NCI-H524 treated with DMSO at 0.1 percent for 48 hours (cell line): ENCODE measurements around the gene GRN.

Experiments used
- DNase-seq: peaks from one replicate; lab custom pipeline; 2025; lab: John Stamatoyannopoulos, UW

Gene GRN

DNA sequence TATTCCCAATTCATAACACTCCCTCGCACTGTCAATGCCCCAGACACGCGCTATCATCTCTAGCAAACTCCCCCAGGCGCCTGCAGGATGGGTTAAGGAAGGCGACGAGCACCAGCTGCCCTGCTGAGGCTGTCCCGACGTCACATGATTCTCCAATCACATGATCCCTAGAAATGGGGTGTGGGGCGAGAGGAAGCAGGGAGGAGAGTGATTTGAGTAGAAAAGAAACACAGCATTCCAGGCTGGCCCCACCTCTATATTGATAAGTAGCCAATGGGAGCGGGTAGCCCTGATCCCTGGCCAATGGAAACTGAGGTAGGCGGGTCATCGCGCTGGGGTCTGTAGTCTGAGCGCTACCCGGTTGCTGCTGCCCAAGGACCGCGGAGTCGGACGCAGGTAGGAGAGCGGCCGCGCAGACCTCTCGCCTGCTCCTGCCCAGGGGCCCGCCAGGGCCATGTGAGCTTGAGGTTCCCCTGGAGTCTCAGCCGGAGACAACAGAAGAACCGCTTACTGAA, at the start of gene GRN:
GRN (plus strand) TSS at position 364 of the 515 bp plus-strand sequence. CDS start 3,863 bp downstream, outside the sequence.
- peak; percentile 98 for DNase-seq

DNA sequence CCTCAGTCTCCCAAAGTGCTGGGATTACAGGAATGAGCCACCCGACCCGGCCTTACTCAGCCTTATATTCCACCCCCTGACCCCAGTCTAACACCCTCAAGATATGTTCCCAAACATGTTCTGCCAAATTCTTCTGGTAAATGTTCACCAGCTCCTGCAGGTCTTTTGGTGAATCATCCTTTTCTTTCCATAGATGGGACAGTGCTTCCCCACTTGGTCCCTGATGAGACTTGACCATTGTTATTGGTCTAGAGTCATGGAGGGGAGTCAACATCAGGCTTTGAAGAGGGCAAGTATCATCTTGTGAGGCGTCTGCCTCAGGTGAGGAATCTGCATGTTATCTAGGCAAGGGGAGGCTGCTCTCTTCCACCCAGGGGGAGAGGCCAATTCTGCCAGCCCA, 47.1 kb upstream of the GRN start:
- no peak for DNase-seq

DNA sequence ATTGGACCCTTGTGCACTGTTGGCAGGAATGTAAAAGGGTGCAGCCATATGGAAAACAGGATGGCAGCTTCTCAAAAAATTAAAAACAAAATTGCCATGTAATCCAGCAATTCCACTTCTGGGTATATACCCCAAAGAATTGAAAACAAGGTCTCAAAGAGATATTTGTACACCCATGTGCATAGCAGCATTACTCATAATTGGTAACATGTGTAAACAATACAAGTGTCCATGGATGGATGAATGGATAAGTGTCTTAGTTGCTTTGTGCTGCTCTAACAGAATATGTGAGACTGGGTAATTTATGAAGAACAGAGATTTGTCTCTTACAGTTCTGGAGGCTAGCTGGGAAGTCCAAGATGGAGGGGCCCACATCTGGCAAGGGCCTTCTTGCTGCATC, 40.5 kb upstream of the GRN start:
- DNase-seq, result no peak

DNA sequence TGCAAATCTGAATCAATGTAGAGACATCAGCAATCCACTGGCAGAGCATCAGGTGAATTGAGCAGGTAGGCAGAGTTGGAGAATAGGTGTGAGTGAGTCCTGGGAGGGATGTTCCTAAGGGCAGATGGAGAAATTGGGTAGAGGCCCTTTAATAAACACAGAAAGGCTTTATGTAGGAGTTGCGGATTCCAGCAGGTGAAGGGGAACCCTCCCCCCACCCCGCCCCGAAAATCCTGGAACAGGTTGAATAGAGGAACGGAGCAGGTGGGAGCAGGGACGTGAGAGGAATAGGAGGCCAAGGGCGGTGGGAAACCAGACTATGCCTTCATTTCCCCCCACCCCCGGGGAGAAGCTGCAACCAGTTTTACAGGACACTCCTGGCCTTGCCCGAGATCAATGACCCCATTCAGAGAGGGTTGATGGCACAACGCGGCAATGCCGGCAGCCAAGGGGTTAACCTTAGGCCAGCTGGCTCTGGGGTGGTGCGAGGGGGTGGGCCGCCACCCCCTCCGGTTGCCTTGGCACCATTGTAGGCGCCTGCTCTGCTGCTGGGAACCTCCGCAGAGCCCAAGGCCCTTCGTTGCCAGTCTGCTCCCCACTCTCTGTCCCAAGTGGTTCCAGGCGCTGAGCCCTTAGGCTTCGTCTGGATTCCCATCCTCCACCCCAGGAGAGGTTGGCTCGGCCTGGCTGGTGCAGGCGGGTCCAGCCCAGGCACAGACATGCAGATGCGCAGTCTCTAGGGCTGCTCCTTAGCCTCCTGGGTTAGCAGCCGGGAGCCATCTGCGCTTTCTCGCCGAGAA, 37.5 kb upstream of the GRN start:
- DNase-seq, result no peak

DNA sequence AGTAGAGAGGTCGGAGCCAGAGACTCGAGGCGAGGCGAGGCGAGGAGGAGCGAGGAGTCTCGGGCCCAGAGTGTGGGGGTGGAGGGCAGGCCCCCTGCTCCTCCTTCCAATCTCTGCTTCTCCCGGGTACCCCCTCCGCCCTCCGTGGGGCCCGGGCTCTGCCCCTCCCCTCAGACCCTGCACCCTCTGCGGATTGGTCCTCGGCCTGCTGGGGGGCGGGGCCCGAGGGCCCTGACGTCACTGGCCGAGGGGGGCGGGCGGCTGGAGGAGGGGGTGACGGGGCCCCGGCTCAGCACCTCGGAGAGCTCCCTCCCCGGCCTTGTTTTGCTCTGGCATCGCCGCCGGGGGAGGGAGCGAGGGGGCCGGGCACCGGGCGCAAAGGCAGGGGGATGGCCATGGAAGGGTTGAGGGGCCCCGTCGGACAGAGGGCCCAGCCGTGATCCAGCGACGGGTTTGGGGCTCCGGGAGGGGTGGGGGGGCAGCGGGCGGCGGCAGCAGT, 36.7 kb upstream of the GRN start, which contains the start of gene RUNDC3A:
RUNDC3A (plus strand) TSS at position 282 of the 499 bp plus-strand sequence. CDS start 232 bp downstream, outside the sequence.
- DNase-seq, result peak; percentile 77

DNA sequence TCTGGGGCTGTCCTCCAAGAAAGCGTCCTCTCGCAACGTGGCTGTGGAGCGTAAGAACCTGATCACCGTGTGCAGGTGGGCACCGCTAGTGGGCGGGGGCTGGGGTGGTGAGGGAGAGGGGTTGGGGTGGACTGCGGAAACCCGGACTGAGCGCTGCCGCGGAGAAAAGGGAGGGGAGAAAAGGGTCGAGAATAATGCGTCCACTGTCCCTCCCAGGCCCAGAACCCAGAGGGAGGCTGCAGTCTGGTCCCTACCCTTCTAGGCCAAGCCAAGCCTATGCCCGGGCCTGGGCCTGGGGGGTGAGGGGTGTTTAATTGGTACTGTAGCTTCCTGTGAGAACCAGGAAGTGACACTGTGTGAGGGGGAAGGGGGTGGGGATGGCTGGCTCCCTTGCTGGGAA, 36.2 kb upstream of the GRN start:
- no peak for DNase-seq

DNA sequence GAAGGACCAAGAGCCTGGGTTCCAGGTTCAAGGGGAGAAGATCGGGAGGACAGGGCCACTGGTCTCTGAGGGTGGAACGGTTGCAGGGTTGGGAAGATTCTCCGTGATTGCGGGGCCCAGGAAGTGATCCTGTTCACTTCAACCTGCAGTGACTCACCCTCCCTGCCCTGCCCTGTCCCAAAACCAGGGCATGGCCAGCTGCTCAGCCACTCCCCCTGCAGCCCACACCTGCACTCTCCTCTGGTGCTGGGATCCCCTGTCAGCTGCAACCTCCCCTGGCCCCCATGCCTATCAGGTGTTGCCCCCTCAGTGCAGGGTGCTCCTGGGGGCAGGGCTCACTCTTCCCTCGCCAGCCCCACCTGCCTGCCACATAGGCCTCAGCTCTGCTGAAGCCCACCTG, 35.6 kb upstream of the GRN start:
- no peak for DNase-seq

DNA sequence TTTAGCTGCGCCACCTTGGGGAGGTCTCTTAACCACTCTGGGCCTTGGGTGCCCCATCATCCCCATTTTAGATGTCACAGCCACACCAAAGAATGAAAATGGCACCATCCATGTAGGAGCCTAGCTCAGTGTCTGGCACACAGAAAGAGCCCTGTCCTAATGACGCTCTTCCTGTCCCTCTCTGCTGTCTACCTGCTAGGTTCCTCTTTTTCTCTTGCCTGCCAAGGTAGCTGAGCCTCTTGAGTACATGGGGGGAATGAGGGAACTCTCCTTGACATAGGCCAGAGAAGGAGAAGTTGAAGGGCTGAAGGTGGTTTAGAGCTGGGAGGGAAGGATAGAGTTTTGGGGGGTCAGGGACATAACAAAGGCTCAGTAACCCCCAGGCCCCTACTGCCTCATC, 34.9 kb upstream of the GRN start:
- no peak for DNase-seq

DNA sequence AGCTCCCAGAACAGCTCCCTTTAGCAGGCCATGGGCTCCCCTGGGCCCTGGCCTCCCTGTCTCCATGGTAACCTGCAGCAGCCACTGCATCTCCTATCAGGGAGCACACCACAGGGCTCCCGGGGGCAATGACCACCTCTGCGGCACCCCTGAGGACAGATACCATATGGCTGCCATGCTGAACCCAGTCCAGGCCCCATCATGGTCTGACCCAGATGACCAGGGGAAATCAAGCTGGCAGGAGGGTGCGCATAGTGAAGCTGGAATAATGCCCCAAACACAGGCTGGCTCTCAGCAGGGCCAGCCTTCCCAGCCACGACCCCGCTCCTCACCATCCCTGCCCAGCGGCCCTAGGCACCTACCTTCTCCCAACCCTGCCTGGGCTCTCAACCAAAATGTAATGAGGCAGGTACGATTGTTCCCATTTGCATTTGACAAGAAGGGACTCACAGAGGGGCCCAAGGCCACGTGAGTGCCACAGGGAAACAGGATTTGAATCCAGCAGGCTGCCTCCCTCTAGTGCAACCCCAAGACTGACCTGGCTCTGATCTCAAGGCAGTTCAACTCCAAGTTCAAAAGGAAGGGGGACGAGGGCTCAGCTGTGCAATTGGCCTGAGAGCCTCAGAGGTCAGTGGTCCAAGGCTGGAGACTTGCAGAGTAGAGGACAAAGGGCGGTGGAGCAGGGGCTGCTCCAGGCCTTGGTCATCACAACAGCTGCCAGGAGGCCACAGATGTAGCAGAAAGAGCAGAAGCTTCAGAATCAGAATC, 34.3 kb upstream of the GRN start:
- no peak for DNase-seq

DNA sequence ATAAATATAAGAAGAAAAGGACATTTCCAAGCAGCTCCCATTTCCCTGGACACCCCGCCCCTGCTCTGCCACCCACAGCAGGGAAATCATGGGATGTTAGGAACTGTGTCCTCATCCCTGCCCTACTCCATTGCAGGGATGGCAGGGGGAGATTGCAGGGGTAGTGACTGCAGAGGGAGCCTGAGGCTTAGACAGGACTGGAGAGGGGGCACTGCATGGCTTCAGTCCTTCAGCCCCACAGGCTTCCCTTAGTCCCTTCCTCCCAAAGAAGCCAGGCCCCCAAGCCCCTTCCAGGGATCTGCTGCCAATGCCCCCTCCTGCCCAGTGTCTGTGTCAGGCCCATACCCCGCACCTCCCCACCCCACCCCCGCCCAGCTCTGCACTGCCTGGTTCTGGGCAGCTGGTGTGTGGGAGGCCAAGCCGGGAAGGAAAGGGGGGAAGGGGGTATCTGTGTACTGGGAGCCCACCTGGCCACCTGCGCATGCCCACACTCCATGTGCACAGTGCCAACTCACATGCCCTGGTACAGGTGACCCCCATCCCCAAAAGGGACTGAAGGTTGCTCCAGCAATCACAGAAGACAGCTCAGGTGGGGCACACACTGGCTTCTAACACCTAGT, 33.4 kb upstream of the GRN start:
- no peak for DNase-seq

DNA sequence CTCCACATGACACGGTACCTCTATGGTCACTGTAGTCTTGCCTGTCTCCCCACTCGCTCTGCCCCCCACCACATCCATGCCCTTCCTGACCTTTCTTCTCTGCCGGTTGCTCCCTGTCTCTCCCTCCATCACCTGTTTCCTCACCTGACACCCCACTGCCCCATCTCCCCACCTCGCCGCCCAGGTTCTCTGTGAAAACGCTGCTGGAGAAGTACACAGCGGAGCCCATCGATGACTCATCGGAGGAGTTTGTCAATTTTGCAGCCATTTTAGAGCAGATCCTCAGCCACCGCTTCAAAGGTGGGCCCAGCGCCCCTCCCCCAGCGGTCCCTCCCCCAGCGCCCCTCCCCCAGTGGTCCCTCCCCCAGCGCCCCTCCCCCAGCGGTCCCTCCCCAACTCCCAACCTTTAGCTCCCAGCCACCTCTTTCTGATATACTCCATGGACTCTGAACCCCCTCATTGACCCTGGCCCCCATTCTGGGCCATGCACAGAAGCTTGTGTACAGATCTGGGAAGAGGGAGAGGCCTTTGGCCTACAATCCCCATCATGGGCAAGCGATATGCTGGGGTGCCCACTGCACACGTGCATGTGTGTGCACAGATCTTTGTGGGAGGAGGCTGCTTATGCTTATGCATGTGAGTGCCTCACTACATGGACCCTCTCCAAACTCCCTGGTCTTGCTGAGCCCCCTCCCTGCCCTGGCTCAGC, 32.6 kb upstream of the GRN start:
- DNase-seq, result no peak

DNA sequence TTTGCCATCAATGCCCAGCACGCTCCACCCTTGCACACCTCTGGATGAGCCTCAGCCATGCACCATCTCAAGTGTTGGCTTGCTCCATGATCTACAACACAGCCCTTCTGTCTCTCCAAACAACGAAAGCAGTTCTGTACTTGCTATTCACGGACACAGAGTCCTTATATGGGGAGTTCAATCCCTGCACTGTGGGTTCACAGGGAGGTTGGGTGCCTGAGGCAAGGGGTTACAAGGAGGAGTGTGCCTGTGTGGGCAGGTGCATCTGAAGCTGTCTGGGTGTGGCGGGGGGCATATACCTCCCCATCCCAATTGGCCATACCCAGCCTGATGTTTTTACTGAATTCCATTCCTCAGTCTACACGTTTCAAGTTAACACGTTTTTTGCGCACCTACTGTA, 31.1 kb upstream of the GRN start:
- DNase-seq, result no peak

DNA sequence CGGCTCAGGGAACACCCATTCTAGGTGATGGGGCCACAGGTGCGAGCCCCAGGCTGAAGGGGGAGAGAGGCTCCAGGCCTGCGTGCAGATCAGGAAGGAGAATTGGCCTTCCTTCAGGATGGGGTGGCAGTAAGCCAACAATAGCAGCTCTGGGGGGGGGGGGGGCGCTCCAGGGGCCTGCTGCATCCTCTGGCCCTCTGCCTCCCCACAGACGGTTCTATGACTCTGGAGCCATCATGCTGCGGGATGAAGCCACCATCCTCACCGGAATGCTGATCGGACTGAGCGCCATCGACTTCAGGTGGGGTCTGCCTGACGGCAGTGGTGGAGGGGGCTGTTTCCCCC, 30.6 kb upstream of the GRN start:
- no peak for DNase-seq

DNA sequence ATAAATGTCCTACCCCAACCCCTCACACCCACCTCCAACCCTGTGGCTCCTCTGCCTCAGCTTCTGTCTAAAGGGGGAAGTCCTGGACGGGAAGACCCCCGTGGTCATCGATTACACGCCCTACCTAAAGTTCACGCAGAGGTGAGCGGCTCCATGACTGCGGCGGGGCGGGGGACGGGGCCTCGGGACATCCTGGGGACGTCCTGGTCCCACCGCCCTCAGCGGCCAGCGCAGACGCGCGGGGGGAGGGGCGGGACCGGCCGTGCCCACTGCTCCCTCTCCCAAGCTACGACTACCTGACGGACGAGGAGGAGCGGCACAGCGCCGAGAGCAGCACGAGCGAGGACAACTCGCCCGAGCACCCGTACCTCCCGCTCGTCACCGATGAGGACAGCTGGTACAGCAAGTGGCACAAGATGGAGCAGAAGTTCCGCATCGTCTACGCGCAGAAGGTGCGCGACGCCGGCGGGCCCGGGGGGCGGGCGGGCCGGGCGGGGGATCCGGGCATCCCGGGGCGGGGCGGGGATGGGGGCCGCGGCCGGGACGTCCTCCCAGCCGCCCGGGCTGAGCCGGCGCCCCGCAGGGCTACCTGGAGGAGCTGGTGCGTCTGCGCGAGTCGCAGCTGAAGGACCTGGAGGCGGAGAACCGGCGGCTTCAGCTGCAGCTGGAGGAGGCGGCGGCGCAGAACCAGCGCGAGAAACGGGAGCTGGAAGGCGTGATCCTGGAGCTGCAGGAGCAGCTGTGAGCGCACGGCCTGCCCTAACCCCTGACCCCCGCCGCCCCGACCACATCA, 30.0 kb upstream of the GRN start:
- DNase-seq, result no peak

DNA sequence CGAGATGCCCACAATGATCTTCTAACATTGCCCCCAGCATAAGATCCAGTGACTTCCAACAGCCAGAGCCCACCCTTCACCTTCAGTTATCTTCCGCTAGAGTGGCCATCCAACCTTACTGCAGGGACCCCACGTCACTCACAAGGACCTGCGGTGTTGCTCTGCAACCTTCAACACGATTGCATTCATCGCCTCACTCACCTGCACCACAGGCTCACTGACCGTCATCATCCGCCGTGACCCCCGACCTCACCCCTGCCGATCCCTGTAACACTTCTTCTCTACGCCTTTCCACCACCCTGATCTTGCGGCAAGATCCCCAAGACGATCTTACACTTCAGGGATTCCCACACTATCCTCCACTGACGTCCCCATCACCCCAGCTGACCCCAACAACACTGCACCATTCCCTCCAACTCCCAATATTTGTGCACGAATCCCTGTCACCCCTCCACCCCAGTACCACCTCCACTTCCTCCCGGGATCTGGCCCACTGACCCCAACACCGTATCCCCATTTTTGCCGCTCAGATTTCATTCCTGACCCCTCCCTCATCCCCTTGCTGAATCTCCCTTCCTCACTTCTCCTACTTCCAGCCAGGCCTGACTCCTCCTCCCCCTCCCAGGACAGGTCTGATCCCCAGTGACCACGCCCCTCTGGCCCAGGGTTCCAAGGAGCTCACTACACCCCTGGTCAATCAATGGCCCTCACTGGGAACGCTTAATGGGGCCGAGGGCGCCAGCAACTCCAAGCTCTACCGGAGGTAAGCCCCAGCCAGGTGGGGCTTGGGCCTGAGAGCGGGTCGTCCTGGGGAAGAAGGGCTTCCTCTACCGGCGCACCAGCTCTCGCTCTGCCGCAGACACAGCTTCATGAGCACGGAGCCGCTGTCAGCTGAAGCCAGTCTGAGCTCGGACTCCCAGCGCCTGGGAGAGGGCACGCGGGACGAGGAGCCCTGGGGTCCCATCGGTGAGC, 29.1 kb upstream of the GRN start:
- no peak for DNase-seq

DNA sequence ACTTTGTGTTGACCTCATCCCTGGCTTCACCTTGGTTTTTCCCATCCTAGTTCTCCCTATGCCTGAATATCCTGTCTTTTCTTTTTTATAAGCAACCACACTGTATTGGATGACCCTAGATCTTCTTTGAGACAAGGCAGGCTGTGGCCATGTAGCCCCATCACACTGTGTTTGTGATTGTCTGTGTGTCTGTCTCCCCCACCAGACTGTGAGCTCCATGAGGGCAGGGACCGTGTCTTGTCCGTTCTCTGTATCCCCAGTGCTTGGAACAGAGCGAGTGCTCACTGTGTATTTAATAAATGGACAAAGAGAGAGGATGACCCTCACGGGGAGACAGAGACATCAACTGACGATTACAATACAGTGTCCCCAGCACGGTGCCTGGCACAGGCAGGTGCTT, 27.6 kb upstream of the GRN start:
- DNase-seq, result no peak

DNA sequence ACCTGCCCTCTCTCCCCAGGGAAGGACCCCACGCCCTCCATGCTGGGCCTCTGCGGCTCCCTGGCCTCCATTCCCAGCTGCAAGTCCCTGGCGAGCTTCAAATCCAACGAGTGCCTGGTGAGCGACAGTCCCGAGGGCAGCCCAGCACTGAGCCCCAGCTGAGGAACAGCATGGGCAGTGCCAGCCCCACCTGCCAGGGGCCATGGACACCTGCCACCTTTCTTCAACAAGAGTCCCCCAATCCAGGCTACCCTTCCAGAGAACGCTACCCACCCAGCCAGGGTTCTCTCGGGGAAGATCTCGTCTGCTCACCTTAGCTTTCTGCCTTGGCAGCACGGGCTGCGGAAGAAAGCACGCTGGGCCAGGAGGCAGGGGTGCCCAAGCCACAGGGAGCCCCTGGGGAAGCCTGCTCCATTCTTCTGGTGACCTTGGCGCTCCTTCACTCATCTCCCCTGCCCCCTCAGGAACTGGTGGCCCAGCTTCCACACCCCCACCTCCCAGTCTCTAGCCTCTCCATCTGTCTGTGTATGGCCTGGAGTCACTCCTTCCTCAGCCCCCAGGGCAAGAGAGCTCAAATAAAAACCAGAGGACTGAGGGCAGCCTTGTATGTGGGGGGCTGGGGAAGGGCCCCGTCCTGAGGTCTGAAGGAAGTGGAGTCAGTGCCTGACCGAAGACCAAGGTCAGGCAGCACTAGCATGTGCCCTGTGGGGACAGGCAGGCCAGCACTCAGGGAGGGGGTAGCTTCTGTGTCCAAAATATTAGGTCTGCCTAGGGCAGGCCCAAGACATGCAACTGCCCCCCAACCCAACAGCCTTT, 26.8 kb upstream of the GRN start:
- no peak for DNase-seq

DNA sequence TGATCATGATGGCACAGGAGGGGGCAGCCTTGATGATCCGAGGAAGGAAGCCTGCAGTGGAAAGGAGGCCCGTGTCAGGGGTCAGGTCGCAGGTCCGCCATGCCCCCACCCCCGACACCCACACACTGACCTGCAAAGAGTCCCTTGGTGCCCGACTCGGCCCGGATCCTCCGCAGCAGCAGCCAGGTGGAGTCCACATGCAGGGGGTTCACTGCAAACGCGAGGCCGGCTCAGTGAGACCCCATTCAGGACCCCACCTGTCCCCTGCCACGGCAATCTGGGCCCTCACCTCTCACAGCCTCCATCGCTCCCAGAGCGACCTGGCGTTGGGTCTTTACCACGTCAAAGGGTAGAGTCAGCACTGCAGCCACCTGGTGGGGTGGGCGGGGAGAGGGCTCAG, 25.0 kb upstream of the GRN start:
- no peak for DNase-seq
